Neuronal stem cell (in vitro differentiated cells): ENCODE data around the gene NOP10.
"Not testable (repeated sequence)": the region's sequence is repeated elsewhere in the genome, so short reads cannot be mapped to it uniquely, and the experiment has no call there.

Source experiments
- DNase-seq: peaks from one replicate; pipeline ENCODE4 v3.0.0-alpha.2; 2013; ENCODE audit warnings: low spot score
- H2AFZ ChIP-seq: one replicate; pipeline ENCODE4 v1.6.1; 2013; ENCODE audit warnings: mild to moderate bottlenecking, low read length, inconsistent platforms
- H2AK5ac ChIP-seq: 2 replicates; pipeline ENCODE4 v1.6.1; 2013; ENCODE audit warnings: low read depth, mild to moderate bottlenecking, inconsistent platforms, low read length, moderate library complexity, mixed read lengths
- H2BK120ac ChIP-seq: 2 replicates; pipeline ENCODE4 v1.6.1; 2013; ENCODE audit warnings: low read depth, mild to moderate bottlenecking, inconsistent platforms, low read length, moderate library complexity, mixed read lengths
- H2BK12ac ChIP-seq: one replicate; pipeline ENCODE4 v1.6.1; 2013; ENCODE audit warnings: low read length, inconsistent platforms
- H2BK15ac ChIP-seq: 2 replicates; pipeline ENCODE4 v1.6.1; 2013; ENCODE audit warnings: mild to moderate bottlenecking, low read length, inconsistent platforms, mixed read lengths
- H2BK5ac ChIP-seq: one replicate; pipeline ENCODE4 v1.6.1; 2013; ENCODE audit warnings: inconsistent platforms, mild to moderate bottlenecking, low read length, moderate library complexity
- H3K14ac ChIP-seq: one replicate; pipeline ENCODE4 v1.6.1; 2013; ENCODE audit warnings: low read length, inconsistent platforms
- H3K18ac ChIP-seq: 2 replicates; pipeline ENCODE4 v1.6.1; 2013; ENCODE audit warnings: low read length, inconsistent platforms
- H3K23ac ChIP-seq: 2 replicates; pipeline ENCODE4 v1.6.1; 2013; ENCODE audit warnings: low read depth, mild to moderate bottlenecking, mixed read lengths, low read length, inconsistent platforms; ENCODE audit not compliant: poor library complexity
- H3K27ac ChIP-seq: replicated peaks from 3 replicates; pipeline ENCODE4 v1.5.1; 2013; ENCODE audit warnings: low read length, inconsistent platforms
- H3K27me3 ChIP-seq, 3 experiments: 2 replicates each; pipeline ENCODE4 v1.6.1; 2013; ENCODE audit warnings: low read length in 3 of 3, mild to moderate bottlenecking in 2 of 3, inconsistent platforms in 1 of 3, low read depth in 1 of 3, mixed read lengths in 1 of 3, moderate library complexity in 1 of 3; ENCODE audit not compliant: control insufficient read depth in 3 of 3, insufficient read depth in 3 of 3
- H3K36me3 ChIP-seq, 2 donors: replicated peaks in 1 of 2; 2 replicates each; pipeline ENCODE4 v1.6.1; 2013; ENCODE audit warnings: low read length in 2 of 2; ENCODE audit not compliant: control insufficient read depth in 2 of 2, insufficient read depth in 2 of 2
- H3K4ac ChIP-seq: 2 replicates; pipeline ENCODE4 v1.6.1; 2013; ENCODE audit warnings: inconsistent platforms, mild to moderate bottlenecking, low read length, moderate library complexity
- H3K4me1 ChIP-seq, 2 donors: 1 replicate in 1 of 2; 2 replicates in 1 of 2; pipeline ENCODE4 v1.6.1; 2013; ENCODE audit warnings: low read length in 2 of 2, low read depth in 1 of 2; ENCODE audit not compliant: control insufficient read depth in 2 of 2, insufficient read depth in 1 of 2
- H3K4me2 ChIP-seq: one replicate; pipeline ENCODE4 v1.6.1; 2013; ENCODE audit warnings: mild to moderate bottlenecking, low read length, inconsistent platforms; ENCODE audit not compliant: insufficient read depth, poor library complexity, severe bottlenecking
- H3K4me3 ChIP-seq, 2 donors: 2 replicates each; pipeline ENCODE4 v1.5.1; 2013; ENCODE audit warnings: low read length in 2 of 2, mild to moderate bottlenecking in 2 of 2, inconsistent platforms in 1 of 2, moderate library complexity in 1 of 2
- H3K79me1 ChIP-seq: one replicate; pipeline ENCODE4 v1.6.1; 2013; ENCODE audit warnings: low read depth, mild to moderate bottlenecking, inconsistent platforms, low read length, moderate library complexity
- H3K9ac ChIP-seq: one replicate; pipeline ENCODE4 v1.6.1; 2013; ENCODE audit warnings: mild to moderate bottlenecking, low read depth, low read length, inconsistent platforms; ENCODE audit not compliant: poor library complexity
- H3K9me3 ChIP-seq, 2 donors: replicated peaks in 1 of 2; 2 replicates each; pipeline versions ENCODE3 to v1.6.1; 2013; ENCODE audit warnings: low read length in 2 of 2, mild to moderate bottlenecking in 2 of 2, inconsistent platforms in 1 of 2, low read depth in 1 of 2, mixed read lengths in 1 of 2, moderate library complexity in 1 of 2; ENCODE audit not compliant: control insufficient read depth in 2 of 2, insufficient read depth in 1 of 2
- H4K8ac ChIP-seq: one replicate; pipeline ENCODE4 v1.6.1; 2013; ENCODE audit warnings: low read depth, mild to moderate bottlenecking, inconsistent platforms, low read length, moderate library complexity
- H4K91ac ChIP-seq: one replicate; pipeline ENCODE4 v1.6.1; 2013; ENCODE audit warnings: low read length, low read depth, mild to moderate bottlenecking, inconsistent platforms; ENCODE audit not compliant: poor library complexity
- WGBS, 2 donors: extraction: QIAGEN DNeasy Blood & Tissue Kit; methylation state at CpG; one replicate each; pipeline ENCODE4 v1.1.7; 2013; ENCODE audit warnings: missing lambda C conversion rate in 2 of 2, mixed read lengths in 1 of 2; ENCODE audit not compliant: insufficient read length in 2 of 2, insufficient replicate concordance in 1 of 2; ENCODE audit errors: extremely low coverage in 2 of 2; 5-methylcytosine and 5-hydroxymethylcytosine counted together

Gene NOP10

GRCh38 chr15:34354286-34354685, 11.3 kb upstream of the NOP10 start:
- DNase-seq = no peak
- H3K23ac ChIP-seq = no peak overlapping the region
- no peak overlapping the region for H3K14ac ChIP-seq
- H3K9me3 ChIP-seq = no peaks in the 10 kb centered on the region
- H3K79me1 ChIP-seq = no peaks in the 10 kb centered on the region
- H2BK15ac ChIP-seq = no peak overlapping the region
- no peak overlapping the region for H2BK5ac ChIP-seq
- H2BK120ac ChIP-seq = no peak overlapping the region
- H3K36me3 ChIP-seq = peaks cover 29 to 34% of the 10 kb centered on the region in 2 donors
- no peaks in the 10 kb centered on the region for H3K27me3 ChIP-seq
- no peak overlapping the region for H2AFZ ChIP-seq
- H3K4me1 ChIP-seq = no peaks in the 10 kb centered on the region
- no peak overlapping the region for H2BK12ac ChIP-seq
- no peak overlapping the region for H2AK5ac ChIP-seq
- no peak overlapping the region for H4K8ac ChIP-seq
- no peak overlapping the region for H3K4me2 ChIP-seq
- H3K4me3 ChIP-seq = no peak overlapping the region
- no peak overlapping the region for H3K9ac ChIP-seq
- WGBS, 2 donors = no CpG with 5 or more reads among the region's 7 CpGs
- H4K91ac ChIP-seq = no peak overlapping the region
- H3K4ac ChIP-seq = no peak overlapping the region
- no peak overlapping the region for H3K27ac ChIP-seq
- no peak overlapping the region for H3K18ac ChIP-seq

GRCh38 chr15:34353627-34354026, 10.7 kb upstream of the NOP10 start:
- Histone ChIP-seq H3K4me2 (no peak overlapping the region), H3K36me3 (peaks cover 25 to 28% of the 10 kb centered on the region in 2 donors), H2BK120ac (no peak overlapping the region), H2AFZ (no peak overlapping the region), H2BK5ac (no peak overlapping the region), H3K4me1 (no peaks in the 10 kb centered on the region), H3K79me1 (no peaks in the 10 kb centered on the region), H3K18ac (no peak overlapping the region), H3K4ac (no peak overlapping the region), H3K9ac (no peak overlapping the region), H4K91ac (no peak overlapping the region), H3K23ac (no peak overlapping the region), H2BK15ac (no peak overlapping the region), H3K4me3 (no peak overlapping the region), H4K8ac (no peak overlapping the region), H3K27ac (no peak overlapping the region), H3K14ac (no peak overlapping the region), H3K9me3 (no peaks in the 10 kb centered on the region), H2BK12ac (no peak overlapping the region), H2AK5ac (no peak overlapping the region), H3K27me3 (no peaks in the 10 kb centered on the region)
- DNase-seq = no peak
- no CpG with 5 or more reads among the region's 2 CpGs for whole genome bisulfite sequencing, 2 donors

- H3K4ac ChIP-seq, H3K9ac ChIP-seq, H2AK5ac ChIP-seq, H3K4me1 ChIP-seq, H2BK15ac ChIP-seq, H2AFZ ChIP-seq, H3K14ac ChIP-seq, H2BK5ac ChIP-seq, H2BK12ac ChIP-seq, H3K27me3 ChIP-seq, H3K79me1 ChIP-seq, H3K4me3 ChIP-seq, H3K4me2 ChIP-seq, H3K9me3 ChIP-seq, DNase-seq, H4K91ac ChIP-seq, H3K18ac ChIP-seq, H3K27ac ChIP-seq, H3K23ac ChIP-seq, H2BK120ac ChIP-seq, H4K8ac ChIP-seq: not testable (repeated sequence)
- WGBS, 2 donors = no CpG with 5 or more reads among the region's 12 CpGs
- H3K36me3 ChIP-seq = peaks cover 22 to 23% of the 10 kb centered on the region in 2 donors
Measured at GRCh38 chr15:34352996-34353395, 10.1 kb upstream of the NOP10 start.

GRCh38 chr15:34349769-34350168, 6.8 kb upstream of the NOP10 start:
- Histone ChIP-seq H3K79me1 (no peaks in the 10 kb centered on the region), H3K4me1 (no peaks in the 10 kb centered on the region), H3K9me3 (no peaks in the 10 kb centered on the region), H3K4ac (no peak overlapping the region), H3K27me3 (no peaks in the 10 kb centered on the region), H3K36me3 (peaks cover 0 to 2% of the 10 kb centered on the region in 2 donors), H3K23ac (no peak overlapping the region), H3K4me2 (no peak overlapping the region), H2AK5ac (no peak overlapping the region), H4K8ac (no peak overlapping the region), H3K18ac (no peak overlapping the region), H3K14ac (no peak overlapping the region), H2BK12ac (no peak overlapping the region), H3K9ac (no peak overlapping the region), H3K4me3 (no peak overlapping the region), H3K27ac (no peak overlapping the region), H2BK5ac (no peak overlapping the region), H4K91ac (no peak overlapping the region), H2BK15ac (no peak overlapping the region), H2AFZ (peak overlapping the region; percentile 7), H2BK120ac (no peak overlapping the region)
- no peak for DNase-seq
- no CpG with 5 or more reads among the region's 4 CpGs for WGBS, 2 donors
